Medulla oblongata (tissue), 1 donor: Measurements from ENCODE around the gene KDM6A.
A peak's percentile ranks its signal among the peaks of the same experiment; 100 is the strongest.
"Not testable (repeated sequence)": the region's sequence is repeated elsewhere in the genome, so short reads cannot be mapped to it uniquely, and the experiment has no call there.

ENCODE experiments used
- DNase-seq: peaks from one replicate; pipeline ENCODE4 v3.0.0-alpha.2; 2015; ENCODE audit errors: extremely low spot score

KDM6A gene

DNA sequence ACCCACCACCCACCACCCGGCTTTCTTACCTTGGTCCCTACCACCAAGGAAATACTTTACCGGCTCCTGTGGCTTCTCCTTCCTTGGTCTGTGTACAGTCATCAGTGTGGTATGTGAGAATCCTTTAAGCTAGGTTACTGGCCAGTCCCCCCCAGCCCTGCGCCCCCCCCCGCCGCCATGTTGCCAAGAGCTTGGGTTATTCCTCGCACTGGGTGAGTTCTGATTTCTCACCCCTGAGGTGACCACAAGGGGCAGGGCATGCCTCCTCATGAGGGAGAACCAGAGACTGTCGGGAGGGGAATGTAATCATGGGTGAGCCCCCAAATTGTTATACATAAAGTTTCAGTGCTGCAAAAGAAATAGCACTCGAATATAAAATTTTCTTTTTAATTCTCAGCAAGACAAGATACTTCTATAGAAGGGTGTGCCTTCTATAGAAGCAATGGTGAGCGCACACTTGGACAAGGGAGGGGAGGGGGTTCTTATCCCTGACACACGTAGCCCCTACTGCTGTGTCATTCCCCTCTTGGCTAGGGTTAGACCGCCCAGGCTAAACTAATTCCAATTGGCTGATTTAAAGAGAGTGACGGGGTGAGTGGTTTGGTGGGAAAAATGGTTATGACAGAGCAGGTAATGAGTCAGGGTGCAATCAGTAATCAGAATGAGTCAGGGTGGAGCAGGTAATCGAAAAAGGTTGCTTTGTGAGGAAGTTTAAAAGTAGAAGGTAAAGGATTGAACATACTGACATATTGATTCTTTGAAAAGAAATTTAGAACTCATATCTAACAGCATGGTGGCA is 133.2 kb downstream of the KDM6A start:
- no peak for DNase-seq

GRCh38 chrX:45007598-45007997 is 134.6 kb downstream of the KDM6A start:
- DNase-seq = no peak

DNA sequence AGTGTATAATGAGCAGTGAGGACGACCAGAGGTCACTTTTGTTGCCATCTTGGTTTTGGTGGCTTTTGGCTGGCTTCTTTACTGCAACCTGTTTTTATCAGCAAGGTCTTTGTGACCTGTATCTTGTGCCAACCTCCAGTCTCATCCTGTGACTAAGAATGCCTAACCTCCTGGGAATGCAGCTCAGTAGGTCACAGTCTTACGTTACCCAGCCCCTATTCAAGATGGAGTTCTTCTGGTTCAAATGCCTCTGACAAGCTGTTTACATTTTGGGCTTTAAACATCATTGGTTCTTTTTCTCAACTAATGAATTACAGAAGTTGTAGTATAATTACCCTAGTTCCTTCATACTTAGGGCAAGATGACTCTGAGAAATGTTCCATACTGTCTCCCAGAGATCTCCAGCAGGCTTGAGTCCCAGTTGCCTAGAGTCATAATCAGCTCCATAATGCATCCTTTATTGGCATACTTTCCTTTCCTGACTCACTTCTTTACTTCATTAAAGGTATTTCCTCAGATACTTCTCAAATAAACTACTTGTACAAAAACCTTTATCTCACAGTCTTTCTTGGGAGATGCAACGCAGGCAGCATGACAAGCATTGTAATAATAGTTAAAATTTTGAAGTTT is 136.5 kb downstream of the KDM6A start:
- DNase-seq = no peak

GRCh38 chrX:45011131-45011530 is 138.1 kb downstream of the KDM6A start:
- DNase-seq = no peak

GRCh38 chrX:45011597-45011996 is 138.6 kb downstream of the KDM6A start:
- DNase-seq = no peak

DNA sequence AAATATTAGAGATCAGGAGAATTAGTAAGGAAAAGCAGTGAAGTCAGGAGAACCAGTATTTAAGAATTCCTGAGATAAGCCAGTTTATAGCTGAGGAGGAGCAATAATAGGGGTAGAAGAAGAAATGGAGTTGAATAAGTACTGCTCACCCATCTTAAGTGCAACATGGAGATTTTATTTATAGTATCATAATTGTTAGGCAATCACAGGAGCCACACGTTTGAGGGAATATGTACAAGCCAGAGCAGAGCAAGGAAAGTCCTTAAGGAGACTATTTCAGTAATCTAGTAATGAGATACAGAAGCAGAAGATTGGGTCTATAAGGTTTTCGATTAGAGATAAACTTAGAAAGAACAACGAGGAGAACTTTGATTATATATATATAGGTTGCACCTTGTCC is 145.0 kb downstream of the KDM6A start:
- no peak for DNase-seq

DNA sequence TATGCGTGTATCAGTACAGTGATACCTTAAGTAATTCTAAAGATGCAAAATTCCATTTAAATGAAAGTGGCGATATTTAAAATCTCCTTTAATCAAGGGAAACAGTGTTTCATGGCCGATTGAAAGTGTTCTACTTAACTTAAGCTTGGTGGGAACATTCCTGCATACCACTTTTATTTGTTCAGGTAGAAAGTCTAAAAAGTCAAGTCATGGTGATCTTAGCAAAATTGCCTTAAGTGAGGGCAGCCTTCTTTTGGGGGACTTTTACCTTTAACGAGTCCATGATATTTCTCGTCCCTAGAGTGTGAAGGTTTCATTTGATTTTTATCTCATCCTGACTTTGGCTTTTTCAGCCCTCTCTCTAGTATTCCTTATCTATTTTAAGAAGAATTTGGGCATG is 149.2 kb downstream of the KDM6A start:
- no peak for DNase-seq

- DNase-seq = no peak
Measured at GRCh38 chrX:45024501-45024900, 151.5 kb downstream of the KDM6A start.

- no peak for DNase-seq
Measured at GRCh38 chrX:45026036-45026435, 153.0 kb downstream of the KDM6A start.

GRCh38 chrX:45031830-45032378 is 158.9 kb downstream of the KDM6A start:
- no peak for DNase-seq

DNA sequence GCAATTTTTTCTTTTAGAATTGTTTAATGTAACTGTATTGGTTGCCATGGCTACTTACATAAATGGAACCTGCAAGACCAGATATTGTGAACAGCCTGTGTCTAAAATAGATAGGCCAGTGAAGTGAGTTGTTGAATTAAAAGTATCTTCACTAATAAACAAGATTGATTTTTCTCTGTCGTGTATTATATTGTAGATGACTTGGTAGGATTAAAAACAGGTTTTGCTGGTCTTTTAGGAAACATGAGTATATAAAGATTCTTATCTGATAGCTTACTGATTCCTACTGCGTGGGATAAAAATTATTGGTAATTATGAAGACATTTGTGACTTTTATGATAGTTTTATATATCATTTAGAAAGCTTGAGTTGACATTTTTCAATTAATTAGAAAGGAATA is 162.1 kb downstream of the KDM6A start:
- no peak for DNase-seq

- DNase-seq = no peak
Measured at GRCh38 chrX:45036161-45036560, 163.2 kb downstream of the KDM6A start.

DNA sequence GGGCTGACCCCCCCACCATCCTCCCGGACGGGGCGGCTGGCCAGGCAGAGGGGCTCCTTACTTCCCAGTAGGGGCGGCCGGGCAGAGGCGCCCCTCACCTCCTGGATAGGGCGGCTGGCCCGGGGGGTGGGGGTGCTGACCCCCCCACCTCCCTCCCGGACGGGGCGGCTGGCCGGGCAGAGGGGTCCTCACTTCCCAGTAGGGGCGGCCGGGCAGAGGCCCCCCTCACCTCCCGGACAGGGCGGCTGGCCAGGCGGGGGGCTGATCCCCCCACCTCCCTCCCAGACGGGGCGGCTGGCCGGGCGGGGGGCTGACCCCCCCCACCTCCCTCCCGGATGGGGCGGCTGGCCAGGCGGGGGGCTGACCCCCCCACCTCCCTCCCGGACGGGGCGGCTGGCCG is 167.1 kb downstream of the KDM6A start:
- DNase-seq = not testable (repeated sequence)

DNA sequence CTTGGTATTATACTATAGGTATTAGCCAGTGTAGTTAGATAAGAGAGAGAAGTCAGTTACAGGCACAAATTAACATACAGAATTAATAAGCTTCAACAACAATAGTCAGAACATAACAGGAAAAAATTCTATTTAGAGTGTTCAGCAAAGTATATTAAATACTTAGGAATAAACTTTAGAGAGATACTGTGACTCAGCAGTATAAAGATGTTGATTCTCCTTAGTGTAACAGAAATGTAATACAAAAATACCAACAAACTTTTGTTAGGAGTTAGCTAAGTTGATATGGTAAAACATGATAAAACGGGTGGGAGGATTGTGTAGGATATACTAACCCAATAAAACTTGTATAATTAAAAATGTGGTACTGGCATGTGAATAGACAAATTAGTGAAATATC is 173.4 kb downstream of the KDM6A start:
- no peak for DNase-seq

DNA sequence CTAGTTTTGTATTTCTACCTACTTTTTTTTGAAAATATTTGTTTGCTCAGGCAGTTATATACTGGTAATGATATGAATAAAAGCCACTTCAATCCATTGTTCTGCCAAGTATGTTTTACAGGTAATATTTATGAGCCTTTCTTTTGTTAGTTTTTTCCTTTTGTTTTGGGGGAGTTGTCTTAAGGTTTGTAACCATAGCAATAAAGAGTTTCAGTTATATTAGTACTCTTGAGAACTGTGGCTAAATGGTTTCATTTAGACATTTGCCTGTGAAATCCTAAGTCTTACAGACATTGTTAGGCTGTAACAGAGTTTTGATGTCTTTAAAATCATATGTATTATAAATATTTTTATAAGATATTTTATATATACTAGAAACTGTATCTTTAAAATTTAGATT is 177.6 kb downstream of the KDM6A start:
- no peak for DNase-seq

GRCh38 chrX:45056428-45057145 is 183.6 kb downstream of the KDM6A start:
- DNase-seq = no peak

GRCh38 chrX:45059906-45060305 is 186.9 kb downstream of the KDM6A start:
- not testable (repeated sequence) for DNase-seq

- DNase-seq = no peak
Measured at GRCh38 chrX:45063319-45064095, 190.5 kb downstream of the KDM6A start.

DNA sequence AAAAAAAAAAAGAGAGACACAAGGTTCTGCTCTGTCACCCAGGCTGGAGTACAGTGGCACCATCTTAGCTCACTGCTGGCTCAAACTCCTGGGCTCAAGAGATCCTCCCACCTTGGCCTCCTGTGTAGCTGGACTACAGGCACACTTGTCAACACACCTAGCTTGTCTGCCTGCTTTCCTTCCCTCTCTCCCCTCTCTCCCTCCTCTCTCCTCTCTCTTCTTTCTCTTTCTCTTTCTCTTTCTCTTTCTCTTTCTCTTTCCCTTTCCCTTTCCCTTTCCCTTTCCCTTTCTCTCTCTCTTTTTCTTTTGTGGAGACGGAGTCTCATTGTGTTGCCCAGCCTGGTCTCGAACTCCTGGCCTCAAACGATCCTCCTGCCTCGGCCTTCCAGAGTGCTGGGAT is 195.6 kb downstream of the KDM6A start:
- no peak for DNase-seq

DNA sequence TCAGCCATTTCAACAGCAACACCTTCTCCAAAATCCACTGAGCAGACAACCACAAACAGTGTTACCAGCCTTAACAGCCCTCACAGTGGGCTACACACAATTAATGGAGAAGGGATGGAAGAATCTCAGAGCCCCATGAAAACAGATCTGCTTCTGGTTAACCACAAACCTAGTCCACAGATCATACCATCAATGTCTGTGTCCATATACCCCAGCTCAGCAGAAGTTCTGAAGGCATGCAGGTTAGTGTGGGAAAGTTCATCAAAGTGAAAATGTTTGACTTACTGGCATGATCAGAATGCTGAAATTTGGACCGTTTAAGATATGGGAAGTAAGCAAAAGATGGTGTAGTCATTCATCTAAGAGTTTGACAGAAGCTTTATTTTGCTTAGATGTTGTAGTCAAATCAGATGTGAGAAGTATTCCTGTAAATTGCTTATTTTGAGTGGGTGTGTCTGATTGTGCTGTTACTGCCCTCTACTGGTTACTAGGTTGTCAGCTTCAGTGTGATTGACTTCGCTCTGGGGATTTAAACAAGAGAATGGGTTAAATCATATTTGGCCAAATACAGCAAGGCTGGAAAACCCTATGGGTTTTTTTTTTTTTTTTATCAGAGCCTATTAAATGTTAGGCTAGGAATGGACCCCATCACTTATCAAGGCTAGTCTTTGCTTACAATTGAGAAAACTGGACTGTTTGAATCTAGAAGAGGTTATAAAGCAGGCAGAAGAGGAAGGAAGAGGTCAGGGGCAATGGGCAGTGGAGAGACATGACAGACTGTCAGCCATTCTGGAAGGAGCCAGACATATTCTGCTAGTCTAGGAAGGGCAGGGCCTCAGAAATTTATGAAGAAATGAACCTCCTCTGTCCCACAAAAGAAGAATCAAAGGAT is 197.4 kb downstream of the KDM6A start:
- DNase-seq = peak; percentile 58

DNA sequence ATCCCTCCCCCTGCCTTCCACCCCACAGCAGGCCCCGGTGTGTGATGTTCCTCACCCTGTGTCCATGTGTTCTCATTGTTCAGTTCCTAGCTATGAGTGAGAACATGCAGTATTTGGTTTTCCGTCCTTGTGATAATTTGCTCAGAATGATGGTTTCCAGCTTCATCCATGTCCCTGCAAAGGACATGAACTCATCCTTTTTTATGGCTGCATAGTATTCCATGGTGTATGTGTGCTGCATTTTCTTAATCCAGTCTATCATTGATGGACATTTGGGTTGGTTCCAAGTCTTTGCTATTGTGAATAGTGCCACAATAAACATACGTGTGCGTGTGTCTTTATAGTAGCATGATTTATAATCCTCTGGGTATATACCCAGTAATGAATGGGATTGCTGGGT is 200.0 kb downstream of the KDM6A start:
- not testable (repeated sequence) for DNase-seq
